ENCODE data around the gene AP4M1.

The AP4M1 gene

GRCh38 chr7:100157334-100158228 is 56.1 kb downstream of the AP4M1 start:
- no peak for DNase-seq (ENCODE audit: low read depth in 2 of 2, low spot score in 1 of 2)
